Suprapubic skin (tissue), 4 donors: ENCODE measurements around the gene DNAI7.

Experiments used
- POLR2A ChIP-seq, 2 donors: fragments of 450-650 bp; IDR thresholded peaks; one replicate each; pipeline ENCODE4 v1.6.1; 2017; ENCODE audit warnings: antibody characterized with exemption in 2 of 2, mild to moderate bottlenecking in 2 of 2, moderate library complexity in 2 of 2
- POLR2AphosphoS5 ChIP-seq, 3 donors: sonication (generic); formaldehyde crosslinking; IDR thresholded peaks; one replicate each; pipeline ENCODE4 v1.6.1; 2017; ENCODE audit warnings: antibody characterized with exemption in 3 of 3

GRCh38 chr12:25243680-25243990 lies 48.7 kb upstream of the DNAI7 start:
- no peak for TF ChIP-seq POLR2A (IDR thresholded peaks at IDR 0.05)
- no peak for TF ChIP-seq POLR2AphosphoS5 (IDR thresholded peaks at IDR 0.05)
